COLO668 (cell line): ENCODE data around the gene TK2.

Source experiments
- DNase-seq: peaks from one replicate; lab custom pipeline; 2025; ENCODE audit not compliant: unreplicated experiment; lab: John Stamatoyannopoulos, UW

The TK2 gene

DNA sequence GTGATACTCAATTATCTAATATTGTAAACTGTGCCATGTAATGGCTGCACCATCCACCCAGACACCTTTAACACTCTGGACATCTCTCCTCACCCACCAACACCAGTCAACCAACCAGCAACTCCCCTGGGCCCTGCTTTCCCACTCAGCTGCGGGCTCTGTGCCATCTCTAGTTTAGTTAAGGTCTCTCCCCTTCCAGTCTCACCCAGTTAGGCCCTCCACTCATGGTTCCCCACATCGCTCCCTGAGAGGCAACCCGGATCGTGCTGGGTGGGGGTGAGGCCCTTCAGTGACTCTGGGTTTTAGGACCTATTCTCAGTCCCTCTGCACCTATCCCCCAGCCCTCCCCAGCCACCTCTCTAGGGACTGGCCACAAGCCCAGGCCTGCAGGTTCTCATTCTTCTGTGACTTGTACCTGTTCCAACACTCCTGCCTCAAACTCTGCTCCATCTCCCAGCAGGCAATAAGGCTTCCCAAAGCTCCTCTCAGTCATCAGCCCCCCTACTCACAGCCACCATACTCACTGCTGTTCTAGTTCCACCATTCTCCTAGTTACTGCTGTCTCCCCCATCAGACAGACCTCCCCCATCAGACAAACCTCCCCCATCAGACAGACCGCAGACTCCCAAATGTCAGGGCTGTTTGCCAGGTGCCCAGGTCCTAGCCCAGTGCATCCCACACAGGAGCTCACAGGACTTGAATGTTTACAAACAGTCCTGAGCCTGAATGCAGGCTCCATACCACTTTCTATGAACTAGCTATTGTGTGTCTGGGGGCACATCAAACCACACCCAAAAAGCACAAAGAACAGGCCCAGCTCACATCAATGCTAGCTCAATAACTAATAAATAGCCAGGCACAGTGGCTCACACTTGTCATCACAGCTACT is 2.6 kb downstream of the TK2 start:
- no peak for DNase-seq

DNA sequence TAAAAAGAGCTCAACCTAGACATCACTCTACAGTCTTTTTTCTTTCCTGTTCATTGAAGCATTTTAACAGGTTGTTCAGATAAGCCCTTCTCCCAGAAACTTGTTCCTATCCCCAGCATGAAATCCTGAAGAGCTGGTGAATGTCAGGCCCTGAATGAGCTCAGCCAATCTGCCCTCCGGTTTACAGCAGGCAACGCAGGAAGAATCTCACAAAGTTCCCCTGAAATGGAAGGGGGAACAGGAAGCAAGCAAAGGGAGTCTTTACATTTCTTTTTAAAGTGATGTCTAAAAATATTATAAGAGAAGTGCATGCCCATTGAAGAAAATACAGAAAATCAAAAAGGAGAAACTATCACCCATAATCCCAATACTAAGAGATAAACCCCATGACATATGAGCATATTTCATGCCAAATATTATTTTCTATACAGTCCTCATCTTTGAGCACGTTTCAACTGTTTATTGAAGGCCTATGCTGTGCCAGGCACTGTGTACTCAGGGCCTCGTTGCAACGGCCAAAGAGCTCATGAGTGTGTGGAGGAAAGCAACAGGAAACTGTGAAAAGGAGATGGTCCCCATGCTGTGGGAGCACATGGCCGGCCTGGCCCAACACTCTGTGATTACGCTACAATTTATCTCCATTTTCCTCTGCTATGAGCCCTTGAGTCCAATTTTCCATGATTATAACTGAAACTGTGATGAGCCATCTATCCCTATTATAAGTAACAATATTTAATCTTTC is 5.7 kb downstream of the TK2 start:
- no peak for DNase-seq

DNA sequence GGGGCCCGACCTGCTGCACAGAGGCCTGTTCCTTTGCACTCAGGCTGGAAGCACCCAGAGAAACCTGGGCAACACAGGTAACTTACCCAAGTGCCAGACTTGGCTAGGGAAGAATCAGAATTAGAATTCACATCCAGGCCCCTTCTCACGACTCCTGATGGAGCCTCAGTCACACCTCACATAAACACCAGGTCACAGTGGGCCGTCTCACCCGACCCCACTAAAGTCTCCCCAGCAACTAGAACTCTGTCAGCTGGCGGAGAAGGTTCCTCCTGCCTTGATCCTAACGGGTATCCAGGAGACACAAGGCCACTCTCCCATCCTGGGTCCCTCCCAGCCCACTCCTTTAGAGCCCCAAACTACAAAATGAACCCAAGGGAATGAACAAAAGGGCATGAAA is 6.4 kb downstream of the TK2 start:
- DNase-seq = no peak

DNA sequence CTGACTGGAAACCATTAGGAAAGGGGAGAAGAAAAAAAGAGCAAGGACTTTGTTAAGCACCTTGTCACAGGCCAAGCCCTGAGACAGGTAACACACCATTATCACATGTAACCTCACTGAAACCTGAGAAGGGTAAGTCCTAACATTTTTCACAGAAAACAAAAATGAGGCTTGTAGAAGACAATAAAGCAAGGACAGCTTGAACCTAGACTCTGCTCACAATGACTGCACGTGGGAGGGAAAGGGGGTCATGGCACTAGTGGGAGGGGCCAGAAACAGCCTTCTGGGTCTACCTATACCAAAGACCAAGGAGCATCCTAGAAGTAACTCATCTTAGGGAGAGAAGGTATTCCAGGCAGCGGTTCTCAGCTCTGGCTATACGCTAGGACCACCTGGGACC is 7.5 kb downstream of the TK2 start:
- no peak for DNase-seq

DNA sequence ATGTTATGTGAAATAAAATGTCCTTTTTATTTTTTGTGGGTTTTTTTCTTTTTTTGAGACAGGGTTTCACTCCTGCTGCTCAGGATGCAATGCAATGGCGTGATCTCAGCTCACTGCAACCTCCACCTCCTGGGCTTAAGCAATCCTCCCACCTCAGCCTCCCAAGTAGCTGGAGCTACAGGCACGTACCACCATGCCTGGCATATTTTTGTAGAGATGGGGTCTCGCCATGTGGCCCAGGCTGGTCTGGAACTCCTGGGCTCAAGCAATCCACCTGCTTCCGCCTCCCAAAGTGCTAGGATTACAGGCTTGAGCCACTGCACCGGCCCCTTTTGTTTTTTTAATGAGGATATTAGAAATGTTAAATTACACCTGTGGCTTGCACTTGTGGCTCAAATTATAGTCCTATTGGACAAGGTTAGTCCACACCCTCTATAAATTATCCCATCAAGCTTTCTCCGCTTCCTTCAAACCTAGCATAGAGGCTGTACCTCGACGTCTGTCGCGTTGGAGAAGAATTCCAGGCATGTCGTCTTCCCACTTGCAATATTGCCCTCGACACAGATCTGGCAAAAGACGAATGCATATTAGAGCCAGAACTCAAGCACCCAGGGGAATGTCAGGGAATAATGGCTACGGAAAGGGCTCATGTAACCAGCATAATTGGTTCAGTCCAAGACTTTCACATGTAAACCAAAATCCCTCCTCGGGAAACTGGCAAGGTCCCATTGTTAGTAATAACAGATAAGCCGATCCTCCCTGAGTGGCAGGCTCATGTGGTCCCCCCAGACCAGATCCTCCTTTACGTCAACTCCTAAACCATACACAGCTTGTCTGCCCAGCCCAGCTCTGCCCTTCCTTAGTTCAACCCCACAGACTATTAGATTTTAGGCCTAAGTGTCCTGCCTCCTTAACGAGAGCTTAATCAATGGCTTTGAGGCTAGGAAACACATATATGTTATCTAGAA is 8.2 kb downstream of the TK2 start:
- no peak for DNase-seq

DNA sequence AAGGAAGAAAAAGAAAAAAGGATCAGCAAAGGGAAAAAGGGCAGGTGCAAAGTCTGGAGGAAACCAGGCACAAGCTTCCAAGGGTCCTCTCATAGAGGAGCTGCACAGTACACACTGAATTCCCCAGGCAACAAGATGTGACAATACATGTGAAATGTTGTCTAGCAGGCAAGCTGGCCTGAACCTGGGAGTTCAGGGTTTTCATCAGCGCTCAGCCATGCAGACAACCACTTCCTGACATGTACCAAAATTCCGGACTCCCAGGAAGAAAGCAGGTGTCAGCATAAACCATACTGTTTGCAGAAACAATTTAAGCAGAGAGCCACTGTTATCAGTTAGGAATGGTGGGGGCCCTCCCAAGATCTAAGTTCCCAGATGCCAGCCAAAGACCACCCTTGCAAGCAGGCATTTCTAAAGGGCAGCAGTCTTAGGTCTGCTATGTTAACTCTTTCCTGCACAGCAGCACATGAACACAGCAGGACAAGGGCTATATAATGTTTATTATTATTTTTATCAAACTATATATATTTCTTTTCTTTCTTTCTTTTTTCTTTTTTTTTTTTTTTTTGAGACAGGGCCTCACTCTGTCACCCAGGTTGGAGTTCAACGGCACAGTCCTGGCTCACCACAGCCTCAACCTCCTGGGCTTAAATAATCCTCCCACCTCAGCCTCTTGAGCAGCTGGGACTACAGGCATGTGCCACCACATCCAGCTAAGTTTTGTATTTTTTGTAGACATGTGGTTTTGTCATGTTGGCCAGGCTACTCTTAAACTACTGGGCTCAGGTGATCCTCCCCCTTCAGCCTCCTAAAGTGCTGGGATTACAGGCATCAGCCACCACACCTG is 10.1 kb downstream of the TK2 start:
- peak; percentile 41 for DNase-seq

DNA sequence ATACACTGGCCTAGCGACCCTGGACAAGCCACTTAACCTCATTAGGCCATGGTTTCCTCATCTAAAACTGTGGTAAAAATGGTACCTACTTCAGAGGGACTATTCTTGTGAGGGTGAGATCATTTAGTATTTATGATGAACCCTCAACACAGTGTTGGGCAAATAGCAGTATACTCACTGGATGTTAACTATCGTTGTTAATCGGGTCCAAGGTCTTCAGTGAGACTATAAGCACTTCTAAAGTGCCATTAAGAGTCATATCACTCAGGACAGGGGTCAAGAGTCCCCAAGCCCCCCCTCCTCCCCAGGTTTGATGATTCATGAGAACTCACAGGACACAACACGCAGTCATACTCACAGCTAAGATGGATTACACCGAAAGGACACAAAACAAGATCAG is 11.0 kb downstream of the TK2 start:
- no peak for DNase-seq

DNA sequence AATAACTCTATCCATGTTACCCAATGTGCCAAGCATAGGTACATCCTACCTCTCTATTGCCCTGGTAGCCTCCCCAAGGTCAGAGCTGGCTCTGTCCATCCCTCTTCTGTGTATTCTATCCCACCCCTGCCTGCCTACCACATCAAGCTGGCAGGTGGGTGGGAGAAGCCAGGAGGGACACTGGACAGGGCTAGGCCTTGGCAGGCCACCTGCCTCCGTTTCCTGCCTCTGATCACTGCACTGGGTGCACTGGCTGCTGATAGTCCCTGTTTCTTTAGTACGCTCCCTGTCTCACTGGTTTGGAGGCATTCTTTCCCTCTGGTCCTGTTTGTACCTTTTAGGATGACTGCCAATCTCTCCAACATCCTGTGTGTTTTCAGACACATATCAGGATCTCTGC is 12.7 kb downstream of the TK2 start:
- no peak for DNase-seq

DNA sequence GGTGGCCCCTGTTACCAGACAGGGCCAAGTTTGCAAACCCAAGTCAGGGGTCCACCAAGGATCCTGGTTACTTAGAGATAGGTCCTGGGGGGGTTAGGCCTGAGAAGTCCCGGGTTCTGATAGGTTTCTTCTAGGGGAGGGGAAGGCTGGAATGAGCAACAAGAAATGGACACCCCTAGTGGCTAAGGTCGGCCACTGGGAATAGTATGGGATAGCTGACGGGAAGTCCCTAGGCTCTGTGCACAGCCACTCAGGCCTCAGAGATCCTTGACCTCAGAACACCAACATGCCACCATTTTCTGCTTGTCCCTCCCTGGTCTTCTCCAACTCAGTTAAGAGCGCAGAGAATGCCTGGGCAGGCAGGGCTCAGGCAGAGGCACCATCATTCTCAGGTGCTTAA is 13.4 kb downstream of the TK2 start:
- no peak for DNase-seq

DNA sequence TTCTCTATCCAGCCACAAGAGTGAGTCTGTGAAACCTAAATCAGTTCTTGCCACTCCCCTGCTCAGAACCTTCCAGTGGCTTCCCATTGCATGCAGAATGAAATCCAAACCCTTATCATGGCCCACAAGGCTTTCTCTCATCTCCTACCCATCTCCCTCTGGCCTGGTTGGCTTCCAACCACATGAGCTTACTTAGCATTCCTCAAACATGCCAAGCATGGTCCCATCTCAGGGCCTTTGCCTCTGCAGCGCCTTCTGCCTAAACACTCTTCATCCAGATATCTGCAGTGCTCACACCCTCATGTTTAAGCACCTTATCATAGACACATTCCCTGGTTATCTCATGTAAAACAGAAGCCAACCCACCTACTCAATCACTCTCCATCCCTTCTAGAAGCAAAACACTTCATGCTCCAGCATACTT is 15.5 kb downstream of the TK2 start:
- DNase-seq = no peak

DNA sequence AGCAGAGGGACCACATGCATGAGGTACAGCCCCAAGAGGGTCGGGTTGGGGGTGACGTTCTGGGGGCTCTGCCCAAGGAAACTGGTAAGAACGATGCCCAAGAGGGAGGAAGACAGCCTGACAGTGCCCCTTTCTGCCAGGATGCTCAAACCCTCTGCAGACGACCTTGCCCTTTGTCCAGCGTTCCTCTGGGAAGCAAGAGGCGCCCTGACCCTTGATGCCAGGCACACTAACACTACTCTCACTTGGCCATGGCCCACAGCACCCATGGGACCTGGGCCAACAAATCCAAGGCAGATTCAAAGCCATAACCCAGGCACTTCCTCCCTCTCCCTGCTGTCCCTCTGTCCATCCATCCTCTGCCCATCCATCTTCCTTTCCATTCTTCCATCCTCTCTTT is 20.4 kb downstream of the TK2 start:
- DNase-seq = no peak

DNA sequence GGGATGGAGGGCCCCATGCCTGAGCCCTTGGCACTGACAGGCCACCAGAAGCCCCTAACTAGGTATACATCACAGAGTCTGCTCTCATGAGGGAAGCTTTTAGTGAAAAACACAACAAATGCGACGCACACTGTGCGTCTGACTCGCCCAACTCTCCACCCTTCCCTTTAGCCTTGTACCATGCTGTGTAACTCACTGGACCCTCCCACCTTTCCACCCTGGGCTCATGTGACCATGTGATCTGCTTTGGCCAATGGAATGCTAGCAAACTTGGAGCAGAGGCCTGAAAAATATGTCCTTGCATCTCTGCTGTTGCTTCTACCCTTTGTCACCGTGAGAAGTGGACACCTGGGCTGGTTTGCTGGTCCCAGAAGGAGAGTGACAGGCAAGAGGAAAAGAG is 21.6 kb downstream of the TK2 start:
- DNase-seq = no peak

DNA sequence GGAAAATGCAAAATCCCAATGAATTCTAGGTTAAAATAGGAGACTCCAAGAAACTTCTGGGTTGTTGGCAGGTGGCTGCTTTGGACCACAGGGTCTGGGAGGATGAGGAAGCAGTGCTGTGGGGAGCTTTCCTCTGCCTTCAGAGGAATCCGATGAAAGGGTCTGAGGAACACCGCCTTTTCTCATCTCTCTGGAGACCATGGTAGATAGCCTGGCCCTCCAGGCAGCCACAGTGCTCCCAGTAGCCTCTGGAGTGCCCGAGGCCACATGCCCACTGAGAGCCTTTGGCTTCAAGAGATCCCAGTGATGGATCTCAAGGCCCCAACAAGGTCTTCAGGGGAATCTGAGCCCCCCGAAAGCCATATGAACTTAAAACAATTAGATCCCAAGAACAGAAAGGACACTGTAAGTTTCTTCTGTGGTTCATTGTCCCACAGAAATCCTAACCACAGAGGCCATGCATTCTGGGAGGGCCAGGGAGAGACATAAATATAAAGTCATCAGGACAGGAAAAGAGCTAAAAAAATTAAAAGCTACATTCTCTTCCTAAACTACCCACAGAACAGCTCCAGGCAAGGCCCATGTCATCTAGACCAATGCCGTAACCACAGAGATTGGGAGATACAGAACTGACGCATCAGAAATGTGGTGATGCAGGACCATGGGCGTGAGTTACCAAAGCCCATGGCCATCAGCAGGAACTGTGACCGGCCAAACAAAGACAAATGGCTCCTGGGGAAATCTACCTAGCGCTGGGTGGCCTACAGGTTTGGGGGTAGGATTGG is 24.3 kb downstream of the TK2 start:
- no peak for DNase-seq

DNA sequence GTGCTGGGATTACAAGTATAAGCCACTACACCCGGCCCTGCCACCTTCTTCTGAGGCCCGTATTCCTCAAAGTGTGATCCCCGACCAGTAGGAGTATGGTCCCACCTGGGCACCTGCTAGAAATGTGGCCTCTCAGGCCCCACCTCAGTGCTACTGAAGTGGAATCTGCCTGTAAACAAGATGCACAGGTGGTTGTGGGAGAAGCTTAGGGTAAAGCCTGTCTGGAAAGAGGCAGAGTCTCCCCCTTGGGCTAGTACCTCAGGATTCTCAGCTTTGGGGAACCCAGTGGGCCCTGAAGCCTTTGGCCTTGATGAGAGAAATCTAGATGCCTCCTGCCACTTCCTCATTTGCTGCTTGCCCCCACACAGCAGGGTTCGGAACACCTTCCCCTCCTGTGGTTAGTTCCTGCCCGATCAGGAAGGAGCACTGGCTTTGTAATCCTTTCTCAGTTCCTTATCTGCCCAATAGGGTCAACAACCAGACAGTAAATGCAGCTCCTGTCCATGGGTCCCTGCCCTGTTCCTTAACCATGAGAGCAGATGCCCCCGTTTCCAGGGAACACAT is 25.2 kb downstream of the TK2 start:
- no peak for DNase-seq

DNA sequence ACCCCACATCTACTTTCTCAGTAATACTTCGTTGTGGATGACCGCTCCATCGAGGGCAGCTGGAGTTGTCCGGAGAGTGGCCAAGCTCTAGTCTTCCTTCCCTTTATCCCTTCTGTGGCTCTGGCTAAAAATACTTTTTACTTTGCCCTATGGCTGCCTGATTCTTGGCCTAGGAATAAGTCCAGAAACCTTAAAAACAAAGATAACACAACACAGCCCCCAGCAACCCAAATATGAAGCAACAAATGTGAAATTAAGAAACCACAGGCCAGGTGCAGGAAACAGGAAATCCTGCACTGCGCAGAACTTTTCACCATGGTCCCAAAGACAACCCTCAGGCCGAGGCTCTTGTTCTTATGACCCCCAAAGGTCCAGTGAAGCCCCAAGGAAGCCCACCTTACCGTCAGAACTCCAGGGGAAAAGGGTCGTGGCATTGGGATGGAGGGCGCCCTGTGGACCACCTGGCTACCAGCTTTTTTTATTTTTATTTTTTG is 26.0 kb downstream of the TK2 start:
- DNase-seq = no peak

DNA sequence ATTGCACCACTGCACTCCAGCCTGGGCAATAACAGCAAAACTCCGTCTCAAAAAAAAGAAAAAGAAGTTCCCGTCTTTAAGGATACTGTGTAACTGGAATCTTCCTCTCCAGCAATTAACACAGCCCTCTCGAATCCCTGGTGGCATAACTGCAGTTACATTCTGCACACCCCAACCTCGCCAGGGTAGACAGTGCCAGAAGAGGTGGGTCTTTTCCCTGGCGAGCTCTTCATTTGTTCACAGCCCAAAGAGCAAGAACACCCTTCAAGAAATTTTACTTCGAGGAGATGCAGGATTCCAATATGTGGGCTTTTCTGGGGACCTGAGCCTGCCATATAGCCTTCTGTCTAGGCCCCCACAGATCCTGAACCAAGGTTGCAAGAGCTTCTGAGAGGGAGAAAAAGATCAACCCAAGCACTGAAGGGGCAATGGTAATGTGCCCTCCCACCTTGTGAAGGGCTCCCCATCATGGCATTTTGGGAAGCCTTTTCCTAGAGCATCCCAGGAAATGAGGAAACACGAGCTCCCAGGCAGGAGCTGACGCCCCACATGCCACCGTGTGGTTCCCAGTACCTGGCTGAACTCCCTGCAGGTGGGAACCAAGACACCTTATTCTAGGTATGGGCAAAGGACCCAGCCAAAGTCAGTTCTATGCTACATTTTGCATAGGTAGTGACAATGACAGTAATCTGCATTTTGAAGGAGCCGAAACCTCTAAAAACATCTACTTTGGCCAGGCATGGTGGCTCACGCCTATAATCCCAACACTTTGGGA is 26.9 kb downstream of the TK2 start:
- DNase-seq = no peak

DNA sequence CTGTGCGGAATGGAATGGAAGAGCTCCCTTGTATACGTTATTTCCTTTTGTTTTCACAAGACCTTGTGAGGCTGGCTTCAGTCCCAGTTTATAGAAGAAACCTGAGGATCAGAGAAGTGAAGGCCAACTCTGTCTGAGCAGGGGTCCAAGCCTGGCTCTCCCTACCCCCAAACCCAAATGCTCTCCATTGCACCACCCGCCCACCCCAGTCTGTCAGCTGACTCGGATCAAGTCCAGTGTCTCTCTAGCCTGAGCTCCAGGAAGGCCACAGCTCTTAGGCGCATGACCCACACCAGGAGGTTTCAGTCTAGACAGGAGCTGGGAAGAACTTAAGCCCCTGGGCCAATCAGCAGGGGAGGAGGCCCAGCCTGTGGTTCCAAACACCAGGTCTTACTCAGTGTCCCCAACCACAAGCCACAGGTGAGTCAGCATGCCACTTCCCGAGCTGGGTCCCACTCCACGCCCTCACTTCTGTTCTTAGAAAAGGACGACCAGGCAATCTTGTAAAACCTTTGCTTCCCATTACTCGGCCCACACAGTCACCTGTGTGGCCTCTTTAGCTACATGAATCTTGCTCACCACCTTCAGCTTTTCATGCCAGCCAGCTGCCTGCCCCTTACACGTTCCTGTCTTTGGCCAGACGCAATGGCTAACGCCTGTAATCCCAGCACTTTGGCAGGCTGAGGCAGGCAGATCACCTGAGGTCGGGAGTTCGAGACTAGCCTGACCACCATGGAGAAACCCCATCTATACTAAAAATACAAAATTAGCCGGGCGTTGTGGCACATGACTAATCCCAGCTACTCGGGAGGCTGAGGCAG is 27.8 kb downstream of the TK2 start:
- no peak for DNase-seq
